Measurements from ENCODE around the gene HNRNPL.

DNA sequence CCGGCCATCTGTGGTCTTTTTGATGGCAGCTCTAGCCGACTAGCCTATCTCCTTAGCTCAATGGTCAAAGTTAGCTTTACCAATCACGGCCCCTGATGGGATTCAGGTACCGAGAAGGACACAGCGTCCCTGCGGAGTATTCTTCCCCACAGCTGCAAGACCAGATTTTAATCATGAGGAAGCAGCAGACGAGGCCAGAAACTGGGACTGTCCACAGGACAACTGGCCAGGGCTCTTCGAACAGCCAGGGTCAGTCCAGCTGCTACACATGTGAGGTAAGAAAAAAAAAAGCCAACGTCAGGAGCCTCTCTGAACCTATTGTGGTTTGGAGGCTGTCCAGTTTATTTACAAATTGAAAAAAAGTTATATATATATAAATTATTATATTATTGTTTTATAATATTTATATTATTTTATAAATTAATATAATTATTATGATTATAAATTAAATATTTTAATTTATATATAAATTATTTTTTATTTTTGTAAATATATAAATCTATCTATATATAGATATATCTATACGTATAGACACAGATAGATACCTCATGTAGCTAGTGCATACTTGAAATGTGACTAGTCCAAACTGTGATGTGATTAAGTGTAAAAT is 17.5 kb upstream of the HNRNPL start:
- TF ChIP-seq, protein P1, sequence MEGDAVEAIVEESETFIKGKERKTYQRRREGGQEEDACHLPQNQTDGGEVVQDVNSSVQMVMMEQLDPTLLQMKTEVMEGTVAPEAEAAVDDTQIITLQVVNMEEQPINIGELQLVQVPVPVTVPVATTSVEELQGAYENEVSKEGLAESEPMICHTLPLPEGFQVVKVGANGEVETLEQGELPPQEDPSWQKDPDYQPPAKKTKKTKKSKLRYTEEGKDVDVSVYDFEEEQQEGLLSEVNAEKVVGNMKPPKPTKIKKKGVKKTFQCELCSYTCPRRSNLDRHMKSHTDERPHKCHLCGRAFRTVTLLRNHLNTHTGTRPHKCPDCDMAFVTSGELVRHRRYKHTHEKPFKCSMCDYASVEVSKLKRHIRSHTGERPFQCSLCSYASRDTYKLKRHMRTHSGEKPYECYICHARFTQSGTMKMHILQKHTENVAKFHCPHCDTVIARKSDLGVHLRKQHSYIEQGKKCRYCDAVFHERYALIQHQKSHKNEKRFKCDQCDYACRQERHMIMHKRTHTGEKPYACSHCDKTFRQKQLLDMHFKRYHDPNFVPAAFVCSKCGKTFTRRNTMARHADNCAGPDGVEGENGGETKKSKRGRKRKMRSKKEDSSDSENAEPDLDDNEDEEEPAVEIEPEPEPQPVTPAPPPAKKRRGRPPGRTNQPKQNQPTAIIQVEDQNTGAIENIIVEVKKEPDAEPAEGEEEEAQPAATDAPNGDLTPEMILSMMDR (IDR thresholded peaks at IDR 0.05): no peak
- no peak for TF ChIP-seq POLR2A (IDR thresholded peaks at IDR 0.05)
- TF ChIP-seq EP300 (IDR thresholded peaks at IDR 0.05): no peak
